ENCODE measurements around the gene HSD17B7.
"Not testable (repeated sequence)": the region's sequence is repeated elsewhere in the genome, so short reads cannot be mapped to it uniquely, and the experiment has no call there.

Gene HSD17B7

DNA sequence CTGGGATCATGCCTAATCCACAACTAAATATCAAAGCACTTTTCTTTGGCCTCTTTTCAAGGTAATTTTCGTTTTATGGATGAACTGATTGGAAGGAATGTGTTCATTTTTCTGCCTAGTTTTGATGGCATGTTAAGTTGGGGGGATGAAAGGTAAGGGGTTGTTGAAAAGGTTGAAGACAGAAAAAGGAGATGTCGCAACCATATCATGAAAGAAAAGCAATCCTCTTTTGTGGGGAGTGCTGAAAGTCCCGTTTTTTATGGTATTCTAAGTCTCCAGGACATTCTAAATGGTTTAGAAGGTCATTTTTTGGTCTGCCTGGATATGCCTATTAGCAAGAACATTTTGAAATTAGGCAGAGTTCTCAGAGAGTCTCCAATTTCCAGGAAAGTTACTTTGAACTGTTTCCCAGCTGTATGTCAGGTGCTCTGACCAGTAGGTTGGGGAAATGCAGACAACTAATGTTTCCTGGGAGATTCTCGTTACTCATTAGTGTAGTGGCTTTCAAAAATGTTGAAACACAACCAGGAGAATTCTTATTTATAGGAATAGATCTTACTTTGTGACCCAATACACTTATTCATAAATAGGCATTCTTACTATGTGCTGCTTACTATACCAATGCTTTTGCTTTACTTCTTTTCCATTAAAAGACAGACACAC, 6.2 kb downstream of the HSD17B7 start:
- H3K4me3 ChIP-seq (ENCODE audit: low read depth, low read length) = not testable (repeated sequence)

DNA sequence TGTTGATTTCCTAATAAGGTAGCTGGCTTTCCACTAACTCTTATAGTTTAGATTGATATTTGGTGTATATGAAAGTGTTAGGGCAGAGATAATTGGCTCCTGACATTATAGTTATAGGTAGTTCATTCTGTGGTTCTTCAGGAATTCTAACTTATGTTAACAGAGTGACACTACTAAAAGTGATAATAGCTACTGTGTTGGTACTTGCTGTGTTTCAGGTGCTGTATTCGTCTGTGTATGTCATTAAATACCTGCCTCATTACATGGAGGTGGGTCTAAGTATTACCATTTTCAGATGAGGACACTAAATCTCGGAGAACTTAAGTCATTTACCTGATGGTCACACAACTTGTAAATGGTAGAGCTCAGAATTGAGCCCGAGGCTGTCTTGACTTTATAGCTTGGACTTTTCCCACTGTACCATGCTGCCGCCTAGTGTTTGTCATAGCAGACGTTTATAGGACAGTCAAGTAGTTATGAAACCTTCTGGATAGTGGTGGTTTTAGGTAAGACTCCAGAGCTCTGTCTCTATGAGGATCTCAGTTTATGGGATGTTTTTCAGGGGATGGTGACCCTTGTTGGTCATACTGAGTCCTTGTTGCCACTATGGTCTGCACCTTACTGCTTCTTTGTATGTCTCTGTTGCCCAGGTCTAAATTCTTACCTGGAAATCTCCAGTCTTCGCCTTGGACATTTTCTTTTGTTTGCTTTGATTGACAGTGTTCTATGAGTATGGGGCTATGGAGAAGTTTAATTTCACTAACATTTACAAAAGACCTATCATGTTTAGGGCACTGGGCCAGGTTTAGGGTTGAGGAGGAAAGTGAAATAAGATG, 9.7 kb downstream of the HSD17B7 start:
- H3K4me3 ChIP-seq (ENCODE audit: low read depth, low read length) = not testable (repeated sequence)
- TF ChIP-seq, protein P1, sequence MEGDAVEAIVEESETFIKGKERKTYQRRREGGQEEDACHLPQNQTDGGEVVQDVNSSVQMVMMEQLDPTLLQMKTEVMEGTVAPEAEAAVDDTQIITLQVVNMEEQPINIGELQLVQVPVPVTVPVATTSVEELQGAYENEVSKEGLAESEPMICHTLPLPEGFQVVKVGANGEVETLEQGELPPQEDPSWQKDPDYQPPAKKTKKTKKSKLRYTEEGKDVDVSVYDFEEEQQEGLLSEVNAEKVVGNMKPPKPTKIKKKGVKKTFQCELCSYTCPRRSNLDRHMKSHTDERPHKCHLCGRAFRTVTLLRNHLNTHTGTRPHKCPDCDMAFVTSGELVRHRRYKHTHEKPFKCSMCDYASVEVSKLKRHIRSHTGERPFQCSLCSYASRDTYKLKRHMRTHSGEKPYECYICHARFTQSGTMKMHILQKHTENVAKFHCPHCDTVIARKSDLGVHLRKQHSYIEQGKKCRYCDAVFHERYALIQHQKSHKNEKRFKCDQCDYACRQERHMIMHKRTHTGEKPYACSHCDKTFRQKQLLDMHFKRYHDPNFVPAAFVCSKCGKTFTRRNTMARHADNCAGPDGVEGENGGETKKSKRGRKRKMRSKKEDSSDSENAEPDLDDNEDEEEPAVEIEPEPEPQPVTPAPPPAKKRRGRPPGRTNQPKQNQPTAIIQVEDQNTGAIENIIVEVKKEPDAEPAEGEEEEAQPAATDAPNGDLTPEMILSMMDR (IDR thresholded peaks at IDR 0.05; ENCODE audit: borderline replicate concordance, insufficient read depth, low read depth, low read length) = 0 out of 2 replicates have a peak, but pooled peaks have one; percentile 28

DNA sequence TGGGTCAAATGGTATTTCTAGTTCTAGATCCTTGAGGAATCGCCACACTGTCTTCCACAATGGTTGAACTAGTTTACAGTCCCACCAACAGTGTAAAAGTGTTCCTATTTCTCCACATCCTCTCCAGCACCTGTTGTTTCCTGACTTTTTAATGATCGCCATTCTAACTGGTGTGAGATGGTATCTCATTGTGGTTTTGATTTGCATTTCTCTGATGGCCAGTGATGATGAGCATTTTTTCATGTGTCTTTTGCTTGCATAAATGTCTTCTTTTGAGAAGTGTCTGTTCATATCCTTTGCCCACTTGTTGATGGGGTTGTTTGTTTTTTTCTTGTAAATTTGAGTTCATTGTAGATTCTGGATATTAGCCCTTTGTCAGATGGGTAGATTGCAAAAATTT, 17.0 kb downstream of the HSD17B7 start:
- H3K4me3 ChIP-seq (ENCODE audit: low read depth, low read length) = not testable (repeated sequence)

DNA sequence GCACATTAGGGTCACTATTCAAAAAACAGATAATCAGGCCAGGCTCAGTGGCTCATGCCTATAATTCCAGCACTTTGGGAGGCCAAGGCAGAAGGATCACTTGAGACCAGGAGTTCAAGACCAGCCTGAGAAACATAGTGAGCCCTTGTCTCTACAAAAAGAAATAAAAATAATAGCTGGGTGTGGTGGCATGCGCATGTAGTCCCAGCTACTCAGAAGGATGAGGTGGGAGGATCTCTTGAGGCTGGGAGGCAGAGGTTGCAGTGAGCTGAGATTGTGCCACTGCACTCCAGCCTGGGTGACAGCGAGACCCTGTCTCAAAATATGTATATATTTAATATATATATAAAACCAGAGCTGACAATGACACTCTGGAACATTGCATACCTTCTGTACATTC, 21.9 kb downstream of the HSD17B7 start:
- not testable (repeated sequence) for H3K4me3 ChIP-seq (ENCODE audit: low read depth, low read length)

DNA sequence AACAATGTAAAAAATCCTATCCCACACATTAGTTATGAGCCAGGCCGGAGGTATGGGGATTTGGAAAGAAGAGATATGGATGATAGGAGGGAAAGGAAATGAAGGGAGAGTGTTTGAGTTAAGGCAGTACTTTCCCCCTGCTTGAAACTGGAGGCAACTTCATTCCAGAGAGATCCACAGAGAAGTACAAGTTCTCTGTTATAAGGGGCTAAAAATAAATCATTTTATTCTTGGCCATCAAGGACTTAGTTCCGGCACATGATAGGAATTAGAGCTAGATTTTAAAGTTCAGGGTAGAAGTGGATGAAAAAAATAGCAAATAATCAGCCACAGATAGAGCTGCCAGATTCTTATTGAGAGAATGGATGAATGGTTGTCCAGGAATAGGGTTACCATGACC, 27.6 kb downstream of the HSD17B7 start:
- H3K4me3 ChIP-seq (ENCODE audit: low read depth, low read length) = not testable (repeated sequence)

DNA sequence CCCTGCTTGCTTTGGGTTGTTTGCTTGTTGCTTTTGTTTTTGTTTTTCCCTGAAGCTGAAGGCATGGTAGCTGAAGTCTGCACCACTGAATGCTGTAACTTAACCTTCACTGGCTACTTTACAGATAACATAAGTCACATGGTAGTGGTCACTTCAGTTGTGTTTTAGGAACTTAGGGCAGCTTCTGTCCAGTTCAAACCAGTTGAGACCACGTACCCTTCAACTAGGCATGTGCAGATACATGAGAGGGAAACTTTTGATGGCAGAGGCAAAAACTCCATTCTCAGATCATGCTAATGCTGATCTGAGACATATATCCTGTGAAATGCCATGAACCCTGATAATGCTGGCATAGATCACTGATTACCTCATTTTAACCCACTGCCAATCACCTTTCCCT, 28.2 kb downstream of the HSD17B7 start:
- not testable (repeated sequence) for H3K4me3 ChIP-seq (ENCODE audit: low read depth, low read length)

DNA sequence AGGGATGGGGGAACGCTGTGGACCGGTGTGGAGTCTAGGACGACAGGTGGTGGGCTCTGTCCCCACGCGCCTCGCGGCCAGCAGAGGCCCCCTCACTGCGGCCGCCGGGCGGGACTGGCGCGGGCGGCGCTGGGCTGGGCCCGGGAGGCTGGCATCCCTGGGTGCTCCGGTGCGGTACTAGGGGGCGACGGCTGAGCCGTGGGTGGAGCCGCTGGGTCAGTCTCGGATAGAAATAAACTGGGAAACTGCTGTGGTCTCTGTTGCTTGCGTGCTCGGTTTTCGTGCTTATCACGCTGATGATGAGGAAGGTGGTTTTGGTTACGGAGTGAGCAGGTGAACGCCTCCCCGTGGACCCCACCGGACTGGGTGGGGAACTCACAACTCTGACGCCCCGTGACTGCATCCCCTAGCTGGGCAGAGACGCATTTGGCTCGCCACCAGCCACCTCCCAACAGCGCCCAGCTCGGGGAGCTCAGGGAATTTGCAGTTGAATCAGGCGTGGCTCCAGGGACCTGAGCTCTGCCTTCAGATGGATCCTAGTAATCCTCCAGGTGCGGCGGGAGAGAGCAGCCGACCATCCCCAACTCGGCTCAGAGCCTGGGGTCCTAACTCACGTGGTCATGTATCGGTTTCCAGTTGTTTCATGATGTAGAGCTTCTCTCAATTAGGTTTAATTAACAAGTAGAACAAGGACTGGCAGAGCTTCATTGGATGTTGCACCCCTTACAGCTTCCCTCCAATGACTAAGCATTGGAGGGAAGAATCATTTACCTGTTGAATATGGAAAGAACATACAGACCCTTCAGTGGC, 32.1 kb downstream of the HSD17B7 start:
- TF ChIP-seq, protein P1 (IDR thresholded peaks at IDR 0.05; ENCODE audit: borderline replicate concordance, insufficient read depth, low read depth, low read length) = no peak
- H3K4me3 ChIP-seq (ENCODE audit: low read depth, low read length) = no peak overlapping the region

DNA sequence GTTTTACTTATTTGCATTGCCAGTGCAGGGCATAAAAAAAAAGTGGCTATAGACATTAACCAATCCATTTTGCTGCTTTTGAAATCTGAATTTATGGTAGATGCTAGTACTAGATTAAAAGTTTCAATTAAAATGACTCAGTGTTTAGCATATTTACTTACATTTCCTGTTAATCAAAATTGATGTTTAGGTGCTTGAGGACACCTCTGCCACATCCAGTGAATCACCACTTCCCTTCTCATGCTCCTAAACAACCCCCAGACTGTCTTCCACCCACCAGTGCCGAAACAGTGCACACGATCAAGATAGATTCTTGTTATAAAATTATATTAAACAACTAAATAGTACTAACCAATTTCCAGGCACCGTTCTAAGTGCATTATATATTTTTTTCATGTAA, 32.7 kb downstream of the HSD17B7 start:
- no peak overlapping the region for H3K4me3 ChIP-seq (ENCODE audit: low read depth, low read length)
- TF ChIP-seq, protein P1 (IDR thresholded peaks at IDR 0.05; ENCODE audit: borderline replicate concordance, insufficient read depth, low read depth, low read length) = no peak

DNA sequence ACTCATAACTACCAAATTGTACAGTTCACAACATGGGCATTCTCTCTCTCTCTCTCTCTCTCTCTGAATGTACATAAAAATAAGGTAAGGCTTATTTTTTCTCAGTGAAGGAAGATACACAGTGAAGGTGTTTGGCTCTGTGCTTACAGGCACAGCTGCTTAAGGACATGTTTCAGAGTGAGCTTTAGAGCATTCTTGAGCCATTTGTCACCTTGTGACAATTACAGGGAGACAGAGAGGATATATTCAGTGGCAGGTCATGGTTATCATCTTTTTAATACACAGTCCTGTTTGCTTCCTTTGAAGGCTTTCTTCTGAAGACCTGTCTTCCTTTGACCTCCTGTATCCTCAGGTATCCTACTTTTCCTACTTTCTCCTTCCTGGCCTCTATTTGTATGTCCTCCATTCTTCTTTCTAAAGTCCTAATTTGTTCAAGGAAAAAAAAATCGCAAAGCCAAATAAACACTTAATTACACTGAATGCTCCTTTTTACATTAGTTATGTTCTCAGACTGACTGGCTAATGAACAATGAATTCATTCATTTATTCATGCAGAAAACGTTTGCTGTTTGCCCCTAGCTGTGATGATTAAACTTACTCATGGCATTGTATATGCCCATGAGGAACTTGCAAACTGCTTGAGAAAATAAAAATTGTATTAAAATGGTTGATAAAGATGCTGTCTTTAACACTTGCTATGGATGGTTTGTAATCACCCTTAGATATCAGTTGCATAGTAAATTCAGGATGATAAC, 33.4 kb downstream of the HSD17B7 start:
- H3K4me3 ChIP-seq (ENCODE audit: low read depth, low read length) = no peak overlapping the region
- TF ChIP-seq, protein P1 (IDR thresholded peaks at IDR 0.05; ENCODE audit: borderline replicate concordance, insufficient read depth, low read depth, low read length) = no peak
